ENCODE measurements around the gene GPR137C.
A peak's percentile ranks its signal among the peaks of the same experiment; 100 is the strongest.

The GPR137C gene, protein sequence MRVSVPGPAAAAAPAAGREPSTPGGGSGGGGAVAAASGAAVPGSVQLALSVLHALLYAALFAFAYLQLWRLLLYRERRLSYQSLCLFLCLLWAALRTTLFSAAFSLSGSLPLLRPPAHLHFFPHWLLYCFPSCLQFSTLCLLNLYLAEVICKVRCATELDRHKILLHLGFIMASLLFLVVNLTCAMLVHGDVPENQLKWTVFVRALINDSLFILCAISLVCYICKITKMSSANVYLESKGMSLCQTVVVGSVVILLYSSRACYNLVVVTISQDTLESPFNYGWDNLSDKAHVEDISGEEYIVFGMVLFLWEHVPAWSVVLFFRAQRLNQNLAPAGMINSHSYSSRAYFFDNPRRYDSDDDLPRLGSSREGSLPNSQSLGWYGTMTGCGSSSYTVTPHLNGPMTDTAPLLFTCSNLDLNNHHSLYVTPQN

DNA sequence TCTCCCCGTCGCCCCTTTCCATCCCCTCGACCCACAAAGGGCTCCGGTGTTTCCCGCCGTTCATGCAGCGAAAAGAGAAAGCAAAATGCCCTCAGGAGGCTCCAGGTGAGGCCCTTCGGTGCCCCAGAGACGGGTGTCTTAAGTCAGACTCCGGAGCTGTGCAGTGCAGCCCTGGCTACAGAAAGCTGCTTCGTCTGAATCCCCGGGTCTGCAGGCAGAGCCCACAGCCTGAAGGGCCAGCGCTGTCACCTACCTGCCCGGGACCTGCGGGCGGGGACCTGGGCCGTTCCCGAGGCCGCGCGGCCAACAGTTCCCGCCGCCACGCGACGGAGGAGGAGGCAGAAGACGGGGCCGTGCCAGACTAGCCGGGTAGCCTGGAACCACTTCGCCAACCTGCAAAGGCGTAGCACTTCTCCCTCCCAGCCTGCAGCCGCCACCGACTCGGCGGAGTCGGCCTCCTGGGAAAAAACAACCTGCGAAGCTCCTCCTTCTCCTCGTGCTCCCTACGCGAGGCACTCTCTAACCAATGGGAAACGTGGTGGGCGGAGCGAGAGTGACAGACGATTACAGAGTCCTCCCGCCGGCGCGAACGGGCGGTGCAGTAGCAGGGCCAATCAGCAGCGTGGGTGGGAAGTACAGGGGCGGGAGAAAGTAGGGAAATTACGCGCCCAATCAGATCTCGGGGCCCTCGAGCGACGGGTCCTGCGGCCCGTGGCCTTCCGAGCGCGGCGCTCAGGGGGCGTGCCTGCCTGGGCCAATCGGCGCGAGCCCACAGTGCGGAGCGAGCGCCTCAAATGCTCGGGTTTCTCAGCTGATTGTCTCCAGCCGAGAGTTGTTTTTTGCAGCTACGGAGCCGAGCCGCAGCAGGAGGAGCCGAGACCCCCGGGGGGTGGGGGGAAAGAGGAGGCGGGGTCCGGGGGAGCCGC is at the start of gene GPR137C, which contains the start of gene TXNDC16:
Gene GPR137C (plus strand): TSS at position 774 of the 926 bp plus-strand sequence. CDS start 312 bp downstream, outside the sequence.
Gene TXNDC16 (minus strand): TSS at position 443 of the 926 bp plus-strand sequence. CDS start 8,948 bp downstream, outside the sequence.
- DNase-seq (ENCODE audit: low read depth), result peak; percentile 98

DNA sequence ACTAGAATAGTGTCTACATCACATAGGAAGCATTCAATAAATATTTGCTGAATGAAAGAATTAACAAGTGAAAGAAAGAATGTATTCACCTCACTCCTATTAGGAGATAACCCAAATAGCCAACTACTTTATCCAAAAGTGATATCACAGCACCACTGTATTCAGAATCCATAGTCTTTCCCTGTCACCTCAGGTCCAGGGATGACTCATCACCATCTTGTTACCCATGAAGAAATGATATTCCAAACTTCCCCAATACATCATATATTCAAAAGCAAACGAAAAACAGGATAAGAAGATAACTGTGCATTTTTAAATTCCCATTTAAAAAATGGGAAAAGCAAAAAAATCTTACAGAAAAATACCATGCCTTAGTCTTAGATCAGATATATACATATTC is 39.4 kb upstream of the GPR137C start:
- no peak for DNase-seq (ENCODE audit: low read depth)

DNA sequence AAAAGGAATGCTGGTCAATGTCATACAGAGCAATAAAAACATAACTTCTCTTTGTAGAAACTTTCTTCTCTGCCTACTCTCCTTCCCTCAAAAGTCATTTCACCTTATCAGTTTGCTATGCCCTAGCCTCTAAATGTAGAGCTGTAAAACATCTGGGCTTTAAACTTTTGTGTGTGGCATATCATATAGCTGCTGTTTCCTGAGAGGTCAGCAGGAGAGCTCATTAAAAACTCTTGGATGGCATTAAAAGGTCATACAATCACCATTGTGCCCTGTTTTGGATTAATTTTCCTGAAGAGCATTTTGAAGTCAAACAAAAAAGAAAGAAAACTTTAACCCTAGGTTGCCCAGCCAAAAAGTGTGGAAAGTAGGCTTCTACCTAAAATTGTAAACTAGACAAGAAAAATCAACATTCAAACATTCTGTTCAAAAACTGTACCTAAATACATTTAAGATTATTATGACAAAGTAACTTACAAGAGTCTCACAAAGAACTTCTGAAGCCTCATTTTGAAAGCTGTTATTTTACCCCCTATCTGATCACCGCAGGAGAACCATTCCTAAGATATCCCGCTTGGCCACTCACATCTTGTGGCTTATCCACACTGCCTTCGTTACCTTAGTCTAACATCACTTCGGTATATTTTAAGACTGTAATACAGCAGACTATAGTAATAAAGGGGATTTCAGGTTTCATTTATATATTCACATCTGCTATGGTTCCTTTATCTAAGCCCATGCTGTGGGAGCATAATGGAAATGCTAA is 38.4 kb upstream of the GPR137C start:
- no peak for DNase-seq (ENCODE audit: low read depth)

DNA sequence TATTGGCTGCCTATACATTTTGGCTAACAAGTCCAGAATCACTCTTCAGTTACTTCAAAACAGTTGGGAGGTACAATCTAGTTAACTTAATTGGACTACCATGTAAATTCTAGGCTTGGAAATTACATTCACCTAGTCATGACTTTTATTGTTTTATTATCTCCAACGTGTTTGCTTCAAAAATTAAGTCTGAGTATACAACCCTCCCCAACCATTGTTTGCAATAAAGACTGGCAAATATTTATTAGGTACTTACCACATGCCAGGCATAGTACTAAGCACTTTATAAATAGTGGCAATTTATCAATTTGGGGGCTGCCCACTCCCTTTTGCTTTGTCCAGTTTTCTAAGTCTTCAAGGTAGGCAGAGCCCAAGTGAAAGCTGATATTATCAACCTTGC is 30.6 kb upstream of the GPR137C start:
- DNase-seq (ENCODE audit: low read depth), result no peak

DNA sequence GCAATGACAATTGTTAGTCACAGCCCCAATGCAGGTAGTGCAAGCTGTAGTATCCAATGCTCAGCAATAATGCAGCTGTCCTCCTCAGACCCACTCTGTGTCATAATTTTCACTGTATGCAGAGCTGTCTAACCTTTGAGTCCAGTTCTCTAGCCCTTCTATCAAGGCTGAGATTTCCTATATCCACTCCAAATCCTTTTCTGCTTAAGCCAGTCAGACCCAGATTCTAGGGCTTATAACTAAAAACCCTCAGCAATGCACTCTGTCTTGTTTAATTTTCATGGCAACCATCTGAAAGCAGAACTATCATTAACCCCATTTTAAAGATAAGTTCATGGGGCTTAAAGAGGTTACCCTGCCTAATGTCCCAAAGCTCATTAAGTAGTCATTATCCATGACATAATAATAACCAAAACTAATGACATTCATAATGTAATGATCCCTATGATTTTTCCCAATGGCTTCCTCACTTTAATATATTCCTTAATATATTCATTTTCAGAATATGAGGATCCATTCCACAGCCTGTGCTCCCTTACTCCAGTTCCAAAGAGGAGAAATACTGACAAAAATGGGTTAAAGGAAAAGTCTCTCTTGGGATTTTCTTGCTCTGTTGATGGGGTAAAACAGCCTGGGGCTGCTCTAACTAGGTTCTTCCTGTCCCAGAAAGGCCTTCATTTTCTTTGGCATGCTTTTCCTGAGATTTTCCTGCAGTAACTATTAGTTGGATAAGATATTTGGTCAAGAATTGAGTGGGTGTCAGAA is 29.9 kb upstream of the GPR137C start:
- DNase-seq (ENCODE audit: low read depth), result no peak

DNA sequence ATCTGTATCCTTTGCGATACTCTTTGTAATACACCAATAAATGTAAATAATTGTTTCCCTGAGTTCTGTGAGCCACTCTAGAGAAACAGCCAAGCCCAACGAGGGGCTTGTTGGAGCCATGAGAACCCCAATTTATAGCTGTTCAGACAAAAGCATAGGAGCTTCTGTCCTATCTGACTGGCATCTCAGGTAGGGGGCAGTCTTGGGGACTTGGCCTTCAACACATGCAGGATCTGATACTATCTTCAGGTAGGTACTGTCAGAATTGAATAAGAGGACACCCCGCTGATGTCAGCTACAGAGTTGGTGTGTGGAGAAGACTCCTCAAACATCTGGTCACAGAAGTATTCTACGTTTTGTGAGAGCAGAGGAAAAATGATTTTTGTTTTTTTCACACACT is 25.6 kb upstream of the GPR137C start:
- no peak for DNase-seq (ENCODE audit: low read depth)

DNA sequence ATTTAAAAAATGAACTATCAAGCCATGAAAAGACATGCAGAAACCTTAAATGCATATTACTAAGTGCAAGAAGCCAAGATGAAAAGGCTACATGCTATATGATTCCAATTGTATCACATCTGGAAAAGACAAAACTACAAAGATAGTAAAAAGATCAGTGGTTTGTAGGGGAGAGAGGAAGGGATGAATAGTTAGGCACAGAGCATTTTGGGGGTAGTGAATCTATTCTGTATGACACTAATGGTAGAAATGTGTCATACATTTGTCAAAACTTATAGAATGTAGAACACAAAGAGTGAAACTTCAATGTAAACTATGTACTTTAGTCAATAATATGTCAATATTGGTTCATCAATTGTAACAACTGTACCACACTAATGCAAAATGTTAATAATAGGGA is 21.2 kb upstream of the GPR137C start:
- DNase-seq (ENCODE audit: low read depth), result no peak

DNA sequence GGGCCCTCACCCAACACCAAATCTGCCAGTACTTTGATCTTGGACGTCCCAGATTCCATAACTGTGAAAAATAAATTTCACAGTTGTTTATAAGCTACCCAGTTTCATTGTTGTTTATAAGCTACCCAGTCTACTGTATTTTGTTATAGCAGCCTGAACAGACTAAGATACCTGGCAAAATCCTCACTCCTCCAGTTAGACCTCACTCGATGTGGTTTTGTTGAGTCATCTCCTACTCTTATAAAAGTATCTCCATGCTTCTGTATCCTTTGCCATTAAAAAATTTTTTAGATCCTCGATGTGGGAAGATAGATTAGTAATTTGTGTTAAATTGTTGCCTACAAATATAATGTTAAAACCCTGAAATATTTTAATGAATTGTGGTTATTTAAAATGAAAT is 16.4 kb upstream of the GPR137C start:
- DNase-seq (ENCODE audit: low read depth), result no peak

DNA sequence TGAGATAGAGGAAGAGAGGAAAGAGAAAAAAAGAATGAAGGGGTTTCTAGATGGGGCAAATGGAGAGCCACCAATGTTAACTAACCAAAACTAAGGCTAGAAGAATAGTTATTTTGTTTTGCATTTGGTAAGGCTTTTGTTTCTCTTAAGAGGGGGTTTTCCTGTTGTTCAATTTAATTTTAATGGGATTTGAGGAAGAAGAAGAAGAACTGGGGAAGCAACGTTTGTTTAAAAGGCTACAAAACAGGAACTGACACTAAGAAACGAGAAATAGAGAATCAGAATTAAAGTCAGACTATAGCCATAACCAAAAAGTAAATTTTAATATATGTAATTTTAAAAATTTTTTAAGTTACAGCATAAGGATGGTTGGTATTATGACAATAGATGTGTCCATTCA is 14.0 kb upstream of the GPR137C start:
- no peak for DNase-seq (ENCODE audit: low read depth)

DNA sequence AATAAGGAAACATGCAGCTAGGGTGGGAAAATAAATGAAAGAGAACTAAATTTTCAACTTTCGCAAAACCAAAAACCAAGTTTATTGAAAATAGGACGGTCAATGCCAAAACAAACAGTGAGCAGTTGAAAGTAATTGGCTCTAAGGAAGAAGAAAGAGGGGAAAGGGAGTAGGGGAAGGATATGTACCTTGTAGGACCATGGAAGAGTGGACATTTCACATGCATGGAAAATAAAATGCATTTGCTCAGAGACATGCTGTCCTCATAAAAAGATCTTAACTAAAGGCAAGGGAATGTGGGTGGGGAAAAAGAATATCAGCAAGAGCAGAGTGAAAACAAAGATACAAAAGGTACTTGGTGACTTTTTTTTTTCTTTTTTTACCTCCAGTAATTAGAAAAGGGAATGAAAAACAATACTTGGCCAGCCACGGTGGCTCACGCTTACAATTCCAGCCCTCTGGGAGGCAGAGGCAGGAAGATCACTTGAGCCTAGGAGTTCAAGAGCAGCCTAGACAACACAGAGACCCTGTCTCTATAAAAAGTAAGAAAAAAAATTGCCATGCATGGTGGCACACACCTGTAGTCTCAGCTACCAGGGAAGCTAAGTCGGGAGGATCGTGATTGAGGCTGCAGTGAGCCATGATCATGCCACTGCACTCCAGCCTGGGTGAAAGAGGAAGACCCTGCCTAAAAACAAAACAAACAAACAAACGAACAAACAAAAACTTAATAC is 6.9 kb upstream of the GPR137C start:
- DNase-seq (ENCODE audit: low read depth), result no peak

DNA sequence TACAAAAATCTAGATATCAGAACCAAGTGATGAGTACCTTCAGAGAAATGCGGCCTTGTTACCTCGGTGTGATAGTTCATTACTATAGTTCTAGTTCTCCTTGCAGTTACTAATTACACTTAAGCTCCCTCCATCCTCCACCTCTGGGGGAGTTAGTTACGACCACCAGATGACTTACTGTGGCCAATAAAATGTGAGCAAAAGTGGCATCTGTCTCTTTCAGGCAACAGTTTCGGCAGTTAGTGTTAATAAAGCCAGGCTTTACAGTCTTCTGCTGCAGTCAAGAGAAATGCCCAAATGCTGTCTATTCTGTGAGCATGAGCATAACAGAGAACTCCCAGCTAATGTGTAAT is 6.3 kb upstream of the GPR137C start:
- DNase-seq (ENCODE audit: low read depth), result no peak

DNA sequence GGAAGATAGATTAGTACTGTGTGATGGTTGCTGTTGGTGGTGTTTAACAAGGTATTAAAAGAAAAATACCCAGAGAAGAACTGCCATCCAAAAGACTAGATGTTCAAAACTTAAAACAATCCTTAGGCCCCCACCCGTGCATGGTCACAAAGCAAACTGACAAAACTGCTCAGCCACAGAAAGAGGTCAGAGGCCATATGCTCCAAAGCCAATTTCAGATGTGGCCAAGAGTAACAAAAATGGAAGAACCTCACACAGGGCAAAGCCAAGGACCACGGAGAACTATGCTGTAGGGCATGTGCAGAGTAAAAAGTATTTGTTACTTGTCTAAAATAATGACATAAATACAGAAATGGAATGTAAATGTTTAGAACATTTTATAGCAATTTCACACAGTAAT is 5.6 kb upstream of the GPR137C start:
- DNase-seq (ENCODE audit: low read depth), result no peak

DNA sequence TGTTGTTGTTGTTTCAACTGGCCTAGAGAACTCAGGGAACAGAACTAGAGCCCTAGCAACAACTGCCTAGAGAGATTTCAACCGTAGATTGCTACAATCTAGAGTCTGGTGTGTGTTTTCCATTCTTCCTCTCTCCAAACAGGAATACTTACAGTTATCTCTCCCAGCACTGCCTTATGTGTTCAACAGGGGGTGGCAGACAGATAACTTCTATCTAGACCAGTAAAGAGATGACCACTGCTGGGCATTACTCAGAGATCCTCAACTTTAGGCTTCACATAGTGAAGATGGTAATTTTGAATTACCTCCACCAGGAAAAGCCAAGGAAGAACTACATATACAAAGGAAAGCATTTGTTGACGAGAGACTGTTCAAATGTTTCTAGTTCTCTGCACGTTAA is 5.1 kb upstream of the GPR137C start:
- no peak for DNase-seq (ENCODE audit: low read depth)

DNA sequence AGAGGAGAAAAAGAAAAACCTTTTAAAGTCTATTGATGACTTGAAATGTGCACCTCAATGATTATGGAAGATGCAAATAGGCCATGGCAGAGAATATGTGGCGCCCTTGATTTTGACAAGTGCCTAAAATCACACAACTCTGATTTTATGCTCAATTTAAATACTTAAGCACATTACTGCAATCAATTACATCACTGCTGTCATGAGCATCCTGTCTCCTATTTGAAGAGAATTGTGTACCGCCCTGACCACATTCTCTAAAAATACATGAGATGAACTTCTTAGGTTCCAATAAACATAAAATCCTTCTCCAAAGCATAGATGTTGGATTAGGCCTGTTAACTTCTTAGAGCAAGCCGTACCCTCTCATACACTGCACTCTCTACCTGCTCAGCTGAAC is 2.0 kb upstream of the GPR137C start:
- no peak for DNase-seq (ENCODE audit: low read depth)

DNA sequence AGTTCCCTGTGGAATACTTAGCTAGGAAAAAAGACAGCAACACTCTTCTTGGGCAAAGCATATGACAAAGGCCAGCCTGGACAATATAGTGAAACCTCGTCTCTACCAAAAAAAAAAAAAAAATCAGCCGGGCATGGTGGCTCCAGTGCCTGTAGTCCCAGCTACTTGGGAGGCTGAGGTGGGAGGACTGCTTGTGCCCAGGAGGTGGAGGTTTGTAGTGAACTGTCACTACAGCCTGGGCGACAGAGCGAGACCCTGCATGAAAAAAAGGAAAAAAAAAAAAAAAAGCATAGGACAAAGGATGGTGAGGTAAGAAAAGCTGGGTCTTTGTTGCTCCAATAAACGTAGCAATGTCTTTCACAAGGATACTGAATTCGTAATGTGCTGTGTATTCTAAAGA is 1.4 kb upstream of the GPR137C start:
- no peak for DNase-seq (ENCODE audit: low read depth)

DNA sequence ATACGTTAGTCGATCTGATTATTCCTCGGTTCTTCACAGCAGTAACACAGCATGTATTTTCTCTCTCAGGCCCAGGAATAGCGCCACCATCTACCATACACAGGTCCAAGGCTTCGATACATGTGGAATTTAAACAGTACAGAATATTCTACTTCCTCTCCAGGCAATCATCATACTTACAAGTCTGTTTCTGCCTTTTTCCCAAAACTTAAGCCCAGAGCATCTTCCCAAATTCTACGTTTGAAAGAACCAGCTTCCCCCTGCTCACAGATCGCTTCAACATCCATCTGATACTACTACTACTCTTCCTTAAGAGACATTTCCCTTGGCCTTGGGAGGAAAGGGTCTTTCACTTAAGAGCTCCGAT is 957 bp upstream of the GPR137C start:
- no peak for DNase-seq (ENCODE audit: low read depth)

DNA sequence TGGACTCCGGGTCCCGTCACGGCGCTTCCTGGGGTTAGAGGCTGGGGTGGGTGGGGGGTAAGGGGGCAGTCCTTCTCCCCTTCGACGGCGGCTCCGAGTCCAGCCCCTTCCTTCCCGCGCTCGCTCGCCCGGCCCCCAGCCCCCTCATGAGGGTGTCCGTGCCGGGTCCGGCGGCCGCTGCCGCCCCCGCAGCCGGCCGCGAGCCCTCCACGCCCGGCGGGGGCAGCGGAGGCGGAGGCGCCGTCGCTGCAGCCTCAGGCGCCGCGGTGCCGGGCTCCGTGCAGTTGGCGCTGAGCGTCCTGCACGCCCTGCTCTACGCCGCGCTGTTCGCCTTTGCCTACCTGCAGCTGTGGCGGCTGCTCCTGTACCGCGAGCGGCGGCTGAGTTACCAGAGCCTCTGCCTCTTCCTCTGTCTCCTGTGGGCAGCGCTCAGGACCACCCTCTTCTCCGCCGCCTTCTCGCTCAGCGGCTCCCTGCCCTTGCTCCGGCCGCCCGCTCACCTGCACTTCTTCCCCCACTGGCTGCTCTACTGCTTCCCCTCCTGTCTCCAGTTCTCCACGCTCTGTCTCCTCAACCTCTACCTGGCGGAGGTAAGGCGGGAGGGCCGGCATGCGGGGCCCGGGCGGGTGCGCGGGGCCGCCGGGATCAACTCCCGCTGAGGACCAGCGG is 500 bp downstream of the GPR137C start:
- no peak for DNase-seq (ENCODE audit: low read depth)

DNA sequence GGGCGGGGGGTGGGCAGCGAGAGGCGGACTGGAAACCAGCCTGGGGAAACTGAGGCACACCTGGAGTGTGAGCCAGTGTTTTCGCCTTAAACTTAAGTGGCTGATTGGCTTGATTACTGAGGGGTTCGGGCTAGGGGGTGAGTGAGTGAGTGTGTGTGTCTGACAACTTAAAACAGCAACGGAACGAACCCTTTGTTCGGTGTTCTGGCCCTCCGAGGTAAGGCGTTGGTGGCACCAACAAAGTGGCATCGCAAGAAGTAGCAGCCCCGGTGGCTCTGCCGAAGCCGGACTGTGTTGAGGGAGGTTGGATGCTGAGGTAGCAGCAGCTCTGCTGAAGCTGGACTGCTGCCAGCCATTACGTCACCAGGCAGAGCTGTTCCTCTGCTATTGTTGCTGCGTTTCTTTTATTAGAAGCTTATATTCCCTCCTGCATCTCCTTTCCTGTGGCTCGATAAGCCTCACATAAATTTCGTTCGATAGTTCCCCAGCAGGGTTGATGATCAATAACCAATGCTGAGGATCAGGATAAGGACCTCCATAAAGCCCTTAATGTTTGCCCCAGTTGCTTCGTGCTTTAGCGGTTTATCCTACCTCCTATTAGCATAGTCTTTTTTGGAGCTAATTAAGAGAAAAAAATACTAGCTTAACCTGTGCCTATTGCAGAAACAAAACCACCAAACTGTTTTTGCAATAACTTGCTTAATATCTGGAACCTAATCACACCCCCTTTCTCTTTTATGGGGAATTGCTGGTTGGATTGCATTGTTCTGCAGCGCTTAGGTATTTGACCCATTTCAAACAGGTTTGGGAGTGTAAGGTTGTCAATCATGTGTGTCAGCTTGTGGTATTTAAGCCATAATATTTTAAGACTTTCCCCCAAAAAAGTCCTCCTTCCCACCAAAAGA is 1.3 kb downstream of the GPR137C start:
- DNase-seq (ENCODE audit: low read depth), result peak; percentile 51

DNA sequence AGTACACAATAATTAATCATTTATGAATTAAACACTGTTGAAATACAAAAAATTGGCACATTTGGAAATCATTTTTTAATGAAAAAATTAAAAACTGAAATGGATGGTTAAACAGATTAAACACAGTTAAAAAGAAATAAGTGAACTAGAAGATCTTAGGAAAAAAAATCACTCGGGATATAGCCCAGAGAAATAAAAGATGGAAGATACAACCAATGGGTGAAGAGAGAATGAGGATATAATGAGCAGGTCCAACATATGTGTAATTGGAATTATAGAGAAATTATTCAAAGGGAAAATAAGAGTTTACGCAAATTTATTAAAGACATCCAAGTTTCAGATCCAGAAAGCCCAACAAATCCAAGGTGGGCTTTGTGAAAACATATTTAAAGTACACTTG is 6.1 kb downstream of the GPR137C start:
- DNase-seq (ENCODE audit: low read depth), result no peak

Measured in GM04504 (cell line).